Caki2 (cell line): Measurements from ENCODE around the gene DRD2. TPM values are rescaled to one million over a fixed set of nuclear protein-coding genes. Genes with fewer than 3 reads are reported as not detected.

ENCODE experiments used
- DNase-seq: peaks from one replicate; pipeline ENCODE4 v3.0.0-alpha.2; 2015; ENCODE audit warnings: low read depth
- in situ Hi-C: cut with HindIII; loops from 2 replicates; pipeline ENCODE4 v1.10.0; 2016; ENCODE audit warnings: low sequenced_read_pairs, low pct_unique_long_range_greater_than_20kb, mixed read lengths
- total RNA-seq: library from RNA; depleted of rRNA; stranded (reverse); fragments of >200 nt; shearing (Covaris generic); gene quantifications from 2 replicates; pipeline ENCODE4 v1.2.3, GENCODE V29; 2014; ENCODE audit warnings: low replicate concordance

DRD2 gene
- total RNA-seq, 1 experiment from 2014 or later = not detected

- DNase-seq = no peak
- in situ Hi-C loops = no loop called here
These were observed 17.4 kb downstream of the DRD2 start for GRCh38 chr11:113457784-113458183.

- no peak for DNase-seq
- in situ Hi-C loops = no loop called here
These were observed 20.7 kb downstream of the DRD2 start for GRCh38 chr11:113454455-113454854.

GRCh38 chr11:113449743-113450142, 25.5 kb downstream of the DRD2 start:
- in situ Hi-C loops = no loop called here
- DNase-seq = no peak

- no peak for DNase-seq
- in situ Hi-C loops = no loop called here
These were observed 26.9 kb downstream of the DRD2 start for GRCh38 chr11:113448316-113448677.

- no peak for DNase-seq
- in situ Hi-C loops = no loop called here
These were observed 27.4 kb downstream of the DRD2 start for GRCh38 chr11:113447621-113448315.

GRCh38 chr11:113446938-113447337, 28.3 kb downstream of the DRD2 start:
- no peak for DNase-seq
- in situ Hi-C loops = no loop called here

GRCh38 chr11:113446112-113446511, 29.1 kb downstream of the DRD2 start:
- in situ Hi-C loops = no loop called here
- no peak for DNase-seq

GRCh38 chr11:113444502-113445123, 30.6 kb downstream of the DRD2 start:
- DNase-seq = no peak
- in situ Hi-C loops = no loop called here

GRCh38 chr11:113440816-113441215, 34.4 kb downstream of the DRD2 start:
- in situ Hi-C loops = no loop called here
- DNase-seq = no peak

GRCh38 chr11:113436672-113437252, 38.4 kb downstream of the DRD2 start:
- in situ Hi-C loops = no loop called here
- no peak for DNase-seq

GRCh38 chr11:113435190-113435968, 39.8 kb downstream of the DRD2 start:
- in situ Hi-C loops = no loop called here
- DNase-seq = no peak

GRCh38 chr11:113431746-113432145, 43.5 kb downstream of the DRD2 start:
- in situ Hi-C loops = no loop called here
- no peak for DNase-seq

- DNase-seq = no peak
- in situ Hi-C loops = no loop called here
These were observed 48.5 kb downstream of the DRD2 start for GRCh38 chr11:113426686-113427085.

- in situ Hi-C loops = no loop called here
- no peak for DNase-seq
These were observed 54.4 kb downstream of the DRD2 start for GRCh38 chr11:113420808-113421207.

GRCh38 chr11:113419454-113420003, 55.7 kb downstream of the DRD2 start:
- in situ Hi-C loops = no loop called here

GRCh38 chr11:113417428-113417827, 57.8 kb downstream of the DRD2 start:
- in situ Hi-C loops = no loop called here

More at GRCh38 chr11:113419454-113420003, 55.7 kb downstream of the DRD2 start:
- no peak for DNase-seq

GRCh38 chr11:113415343-113415742, 59.9 kb downstream of the DRD2 start:
- in situ Hi-C loops = no loop called here
- no peak for DNase-seq

More at GRCh38 chr11:113417428-113417827, 57.8 kb downstream of the DRD2 start:
- DNase-seq = no peak

GRCh38 chr11:113412675-113413074, 62.5 kb downstream of the DRD2 start:
- in situ Hi-C loops = no loop called here
- DNase-seq = no peak

- in situ Hi-C loops = no loop called here
- no peak for DNase-seq
These were observed 63.7 kb downstream of the DRD2 start for GRCh38 chr11:113411536-113411935.
